NB4 (cell line): Measurements from ENCODE around the gene OR2AP1.
"Not testable (repeated sequence)": the region's sequence is repeated elsewhere in the genome, so short reads cannot be mapped to it uniquely, and the experiment has no call there.

Source experiments
- CTCF ChIP-seq: IDR thresholded peaks from one replicate; pipeline ENCODE4 v1.5.1; 2012; ENCODE audit warnings: low read depth, low read length
- MYC ChIP-seq: IDR thresholded peaks from 2 replicates; pipeline ENCODE4 v1.6.1; 2011; ENCODE audit warnings: low read depth, low read length
- POLR2A ChIP-seq: IDR thresholded peaks from 2 replicates; pipeline ENCODE4 v1.6.1; 2011; ENCODE audit warnings: mild to moderate bottlenecking; ENCODE audit not compliant: insufficient read length; ENCODE audit errors: extremely low read depth

- TF ChIP-seq CTCF, MYC, POLR2A: not testable (repeated sequence)
These were observed 1.6 kb upstream of the OR2AP1 start for GRCh38 chr12:55570689-55571088.
